ENCODE data around the gene PDGFB. TPM values are rescaled to one million over a fixed set of nuclear protein-coding genes. Genes with fewer than 3 reads are reported as not detected.

Gene PDGFB
- total RNA-seq, 1 experiment from 2014 or later = 4.1 TPM

DNA sequence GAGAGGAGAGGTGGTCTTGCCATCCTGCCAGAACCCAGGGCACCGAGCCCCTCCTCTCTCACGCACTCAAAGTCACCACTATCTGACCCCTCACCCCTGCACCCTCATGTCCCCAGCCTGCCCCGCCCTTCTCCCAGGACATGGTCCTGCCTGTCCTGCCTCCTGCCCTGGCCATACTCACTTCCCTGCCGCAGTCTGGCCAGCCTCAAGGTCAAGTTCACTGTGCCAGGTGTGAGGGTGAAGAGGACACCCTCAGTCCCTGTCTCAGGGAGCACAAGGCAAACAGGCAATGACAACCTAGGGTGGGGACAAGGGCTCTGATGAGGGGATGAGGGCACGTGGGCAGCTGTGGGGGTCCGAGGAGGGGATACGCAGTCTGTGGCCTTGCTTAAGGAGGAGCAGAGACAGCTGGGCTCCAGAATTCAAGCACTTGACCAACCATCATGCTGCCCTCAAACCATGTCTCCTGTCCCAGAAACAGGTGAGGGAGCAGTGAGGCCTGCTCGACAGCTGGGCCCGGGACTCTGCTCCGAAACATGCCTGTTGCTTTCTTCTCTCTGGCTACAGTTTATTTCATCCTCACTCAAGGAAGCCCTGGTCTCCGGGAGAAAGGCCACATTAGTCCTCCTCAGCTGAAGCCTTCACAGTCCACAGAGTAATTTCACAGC, 36.6 kb downstream of the PDGFB start:
- peak; percentile 28 for DNase-seq (ENCODE audit: low read depth)

DNA sequence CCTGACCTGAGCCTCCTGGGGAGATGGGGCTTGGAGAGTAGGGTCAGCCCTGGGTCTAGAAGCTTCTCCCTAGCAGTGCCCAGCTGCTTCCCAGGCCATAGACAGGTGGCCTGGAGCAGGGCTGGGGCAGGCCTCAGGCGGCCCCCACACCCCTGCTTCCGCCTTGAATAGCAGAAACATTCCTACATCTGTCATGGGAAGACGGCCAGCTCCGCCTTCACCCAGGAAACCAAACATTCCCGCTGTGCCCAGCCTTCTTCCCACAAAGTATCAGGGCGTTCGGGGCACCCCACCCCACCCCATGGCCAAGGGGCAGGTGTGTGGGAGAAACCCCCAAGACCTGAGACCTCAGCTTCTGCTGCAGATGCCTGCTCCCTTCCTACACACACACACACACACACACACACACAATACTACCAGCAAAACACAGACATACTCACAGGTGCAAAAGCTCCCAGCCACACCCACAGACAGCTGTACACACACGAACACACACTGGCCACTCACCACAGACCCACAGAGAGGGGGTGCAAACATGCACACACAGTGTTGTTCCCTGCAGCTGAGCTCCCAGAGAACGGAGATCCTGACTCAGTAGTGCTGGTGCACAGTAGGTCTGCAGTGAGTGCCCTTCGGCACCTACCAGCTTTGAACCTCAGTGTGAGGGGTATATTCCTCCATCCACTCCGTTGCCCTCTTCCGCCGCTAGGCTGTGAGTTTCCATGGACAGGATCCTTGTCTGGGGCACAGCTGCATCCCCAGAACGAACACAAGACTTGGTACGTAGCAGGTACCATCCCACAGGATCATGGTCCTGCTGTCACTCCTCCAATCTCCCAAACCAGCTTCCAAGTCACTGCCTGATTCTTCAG, 37.4 kb downstream of the PDGFB start:
- DNase-seq (ENCODE audit: low read depth) = peak; percentile 94

DNA sequence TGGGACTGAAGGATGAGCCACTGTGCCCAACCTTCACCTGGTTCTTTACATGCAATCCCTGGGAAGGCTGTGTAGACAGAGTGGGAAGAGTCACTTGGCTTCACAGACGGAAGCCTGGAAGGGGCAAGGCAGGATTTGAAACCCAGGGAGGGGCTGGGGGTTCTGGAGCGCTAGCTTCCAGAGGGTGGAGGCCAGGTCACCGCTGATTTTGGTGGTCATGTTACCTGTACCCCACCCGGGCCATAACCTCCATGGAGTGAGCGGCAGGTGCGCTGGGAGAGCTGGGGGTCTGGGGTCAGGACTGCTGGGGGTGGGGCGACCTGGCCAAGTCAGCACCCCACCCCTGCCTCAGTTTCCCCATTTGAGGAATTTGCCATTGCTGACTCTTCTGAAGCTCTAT, 38.3 kb downstream of the PDGFB start:
- DNase-seq (ENCODE audit: low read depth) = no peak

DNA sequence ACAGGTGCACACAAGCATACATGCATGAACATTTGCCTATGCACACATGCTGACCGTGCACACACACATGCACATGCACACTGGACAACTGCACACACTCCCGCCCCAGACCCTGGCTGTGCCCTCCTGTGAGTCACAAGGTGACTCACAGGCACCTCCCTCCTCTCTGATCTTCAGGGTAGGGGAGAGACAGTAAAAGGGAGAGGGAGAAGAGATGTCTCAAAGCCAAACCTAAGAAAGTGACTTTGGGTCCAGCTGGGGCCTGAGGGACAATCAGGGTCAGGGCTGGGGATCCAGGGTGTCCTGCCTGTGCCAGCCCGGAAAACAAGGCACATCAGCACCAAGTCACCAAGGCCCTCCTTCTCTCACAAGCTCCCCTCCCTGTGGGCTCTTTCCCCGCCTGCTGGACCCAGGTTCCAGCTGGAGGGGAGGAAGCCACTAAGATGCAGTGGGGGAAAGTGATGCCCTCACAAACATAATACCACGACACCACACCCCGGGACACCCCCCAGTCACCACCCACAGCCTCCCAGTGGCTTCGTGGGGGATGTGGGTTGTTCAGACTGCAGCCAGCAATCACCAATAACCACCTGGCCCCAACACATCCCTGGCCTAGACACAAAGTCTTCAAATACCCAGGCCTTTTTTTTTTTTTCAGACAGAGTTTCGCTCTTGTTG, 39.3 kb downstream of the PDGFB start:
- DNase-seq (ENCODE audit: low read depth) = peak; percentile 87

DNA sequence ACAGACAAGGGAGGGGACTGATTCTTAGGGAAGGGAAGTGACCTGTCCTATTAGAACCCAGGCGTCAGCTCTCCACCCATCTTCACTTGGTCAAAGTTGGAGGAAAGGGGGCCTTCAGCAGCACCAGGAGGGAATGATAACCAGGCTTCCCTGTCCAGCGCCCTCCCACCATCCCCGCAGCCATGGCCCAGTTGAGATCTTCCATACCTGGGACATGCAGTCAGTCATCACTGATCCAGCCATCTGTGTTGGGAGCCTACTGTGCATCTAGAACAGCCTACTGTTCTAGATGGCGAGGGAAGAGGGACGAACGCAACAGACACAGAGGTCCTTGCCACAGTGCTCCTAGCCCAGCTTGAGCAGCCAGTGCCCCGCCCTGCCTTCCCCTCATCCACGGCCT, 40.6 kb downstream of the PDGFB start:
- DNase-seq (ENCODE audit: low read depth) = no peak

DNA sequence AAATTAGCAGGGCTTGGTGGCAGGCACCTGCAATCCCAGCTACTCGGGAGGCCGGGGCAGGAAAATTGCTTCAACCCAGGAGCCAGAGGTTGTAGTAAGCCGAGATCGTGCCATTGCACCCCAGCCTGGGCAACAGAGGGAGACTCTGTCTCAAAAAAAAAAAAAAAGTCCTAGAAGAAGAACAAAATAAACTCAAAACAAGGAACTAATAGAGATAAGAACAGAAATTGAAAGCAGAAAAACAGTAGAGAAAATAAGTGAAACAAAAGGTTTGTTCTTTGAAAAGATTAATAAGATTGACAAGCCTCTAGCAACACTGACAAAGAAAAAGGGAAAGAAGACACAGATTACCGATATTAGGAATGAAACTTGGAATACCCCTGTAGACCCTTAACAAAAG, 47.2 kb downstream of the PDGFB start:
- DNase-seq (ENCODE audit: low read depth) = no peak

DNA sequence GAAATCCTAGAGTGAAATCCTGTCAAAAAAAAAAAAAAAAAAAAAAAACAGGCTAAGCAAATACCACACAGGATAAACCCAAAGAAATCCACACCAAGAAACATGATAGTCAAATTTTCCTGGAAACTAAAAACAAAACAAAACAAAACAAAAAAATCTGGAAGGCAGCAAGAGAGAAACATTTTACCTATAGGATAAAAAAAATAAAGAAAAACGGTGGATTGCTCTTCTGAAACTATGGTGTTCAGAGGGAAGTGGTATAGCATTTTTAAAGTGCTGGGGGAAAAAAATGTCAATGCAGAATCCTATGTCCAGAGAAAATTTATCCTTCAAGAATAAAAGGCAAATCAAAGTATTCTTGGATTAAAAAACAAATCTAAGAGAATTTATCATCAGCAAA, 50.7 kb downstream of the PDGFB start:
- DNase-seq (ENCODE audit: low read depth) = no peak

DNA sequence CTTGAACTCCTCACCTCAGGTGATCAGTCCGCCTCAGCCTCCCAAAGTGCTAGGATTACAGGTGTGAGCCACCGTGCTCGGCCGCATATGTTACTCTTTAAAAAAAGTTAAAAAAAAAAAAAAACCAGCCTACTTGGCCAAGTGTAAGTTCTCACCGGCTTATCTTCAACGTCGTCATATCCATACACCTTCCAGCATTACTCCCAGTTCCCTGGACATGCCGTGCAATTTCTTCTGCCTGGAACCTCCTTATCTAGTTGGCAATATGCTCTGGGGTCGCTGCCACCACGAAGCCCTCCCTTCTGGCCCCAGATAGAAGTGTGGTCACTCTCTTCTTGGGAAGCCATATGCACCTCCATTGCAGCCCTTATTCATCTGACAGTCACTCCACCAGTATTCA, 56.0 kb downstream of the PDGFB start:
- no peak for DNase-seq (ENCODE audit: low read depth)

DNA sequence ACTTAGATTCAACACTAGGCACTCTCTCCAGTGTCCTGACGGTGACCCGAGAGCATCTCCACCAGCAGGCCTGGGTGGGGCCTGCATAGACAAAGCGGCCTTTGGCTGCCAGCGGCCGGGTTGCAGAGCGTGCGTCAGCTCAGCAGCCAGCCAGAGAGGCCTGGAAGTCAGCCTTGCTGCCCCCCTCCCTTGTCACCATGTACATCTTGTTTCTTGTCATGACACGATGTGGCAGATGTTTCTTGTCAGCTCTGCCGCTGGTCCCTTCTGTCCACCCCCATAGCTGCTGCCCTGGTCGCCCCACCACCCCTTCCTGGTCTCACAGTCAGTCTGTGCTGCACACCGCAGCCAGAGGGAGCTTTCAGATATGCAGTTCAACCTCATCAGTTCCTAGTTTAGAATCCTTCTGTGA, 59.2 kb downstream of the PDGFB start:
- DNase-seq (ENCODE audit: low read depth) = no peak

DNA sequence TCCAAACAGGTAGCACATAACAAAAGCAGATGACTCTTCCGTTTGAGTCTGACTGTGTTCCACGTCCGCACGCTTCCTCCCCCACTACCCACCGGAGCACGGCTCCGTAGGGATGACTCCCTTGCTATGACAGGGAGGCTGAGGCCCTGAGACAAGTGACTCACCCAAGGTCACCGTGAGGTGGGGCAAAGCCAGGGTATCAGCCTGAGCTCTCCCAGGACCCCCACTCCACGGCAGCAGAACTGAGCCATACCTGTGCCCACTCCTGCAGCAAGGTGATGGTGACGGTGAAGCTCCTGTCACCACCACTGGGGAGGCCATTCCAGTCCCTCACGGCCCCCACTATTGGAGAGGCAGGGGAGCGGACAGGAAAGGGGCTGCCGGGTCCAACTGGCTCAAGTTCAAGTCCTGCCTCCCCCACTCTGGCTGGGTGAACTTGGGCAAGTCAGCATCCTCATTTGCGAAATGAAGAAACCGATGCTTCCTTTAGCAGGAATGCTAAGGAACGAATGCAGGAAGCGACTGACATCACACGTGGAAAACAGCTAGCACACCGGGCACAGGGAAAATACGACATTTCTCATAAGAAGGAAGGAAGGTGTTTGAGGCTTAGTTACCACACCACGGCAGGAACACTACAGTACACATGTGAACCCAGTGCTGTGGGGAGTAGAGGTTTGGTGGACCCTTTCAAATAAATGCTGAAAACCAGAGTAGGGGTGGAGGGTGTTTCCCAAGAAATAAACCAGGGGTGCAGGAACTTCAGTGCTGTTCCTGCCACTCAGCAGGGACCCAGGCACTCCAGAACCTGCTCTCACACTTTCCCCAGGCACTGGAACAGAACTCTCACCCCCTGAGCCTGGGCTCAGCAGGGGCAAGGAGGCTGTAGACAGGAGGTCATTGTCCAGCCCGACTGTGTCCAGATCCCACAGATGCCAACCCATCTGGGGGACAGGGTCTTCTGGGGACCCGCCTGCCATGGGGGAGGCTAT, 59.9 kb downstream of the PDGFB start:
- DNase-seq (ENCODE audit: low read depth) = no peak

DNA sequence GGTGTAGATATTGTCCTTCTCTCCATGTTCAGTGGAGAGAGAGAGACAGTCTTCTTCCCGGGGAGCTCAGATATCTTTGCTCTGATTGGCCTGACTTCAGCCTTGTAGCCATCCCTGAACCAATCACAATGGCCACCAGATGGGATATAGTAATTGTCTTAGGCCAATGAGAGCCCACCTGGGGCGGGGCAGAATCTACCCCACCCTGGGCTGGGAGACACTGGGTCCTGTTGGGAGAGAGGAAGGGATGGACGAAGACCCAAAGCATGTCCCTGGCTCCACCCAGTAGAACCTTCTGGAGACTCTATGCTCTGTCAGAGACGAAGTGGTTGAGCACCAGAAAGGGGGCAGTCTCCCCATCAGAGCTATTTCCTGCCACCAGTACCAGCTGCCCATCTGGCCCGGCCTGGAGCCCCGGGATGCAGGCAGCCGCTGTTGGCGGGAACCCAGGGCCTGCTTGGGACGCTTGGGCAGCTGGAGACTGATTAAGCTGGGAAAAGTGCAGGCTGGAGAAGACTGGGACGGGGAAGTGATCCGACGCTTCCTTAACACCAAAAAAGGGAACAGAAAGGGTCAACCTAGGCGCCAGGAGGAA, 60.7 kb downstream of the PDGFB start:
- peak; percentile 72 for DNase-seq (ENCODE audit: low read depth)

DNA sequence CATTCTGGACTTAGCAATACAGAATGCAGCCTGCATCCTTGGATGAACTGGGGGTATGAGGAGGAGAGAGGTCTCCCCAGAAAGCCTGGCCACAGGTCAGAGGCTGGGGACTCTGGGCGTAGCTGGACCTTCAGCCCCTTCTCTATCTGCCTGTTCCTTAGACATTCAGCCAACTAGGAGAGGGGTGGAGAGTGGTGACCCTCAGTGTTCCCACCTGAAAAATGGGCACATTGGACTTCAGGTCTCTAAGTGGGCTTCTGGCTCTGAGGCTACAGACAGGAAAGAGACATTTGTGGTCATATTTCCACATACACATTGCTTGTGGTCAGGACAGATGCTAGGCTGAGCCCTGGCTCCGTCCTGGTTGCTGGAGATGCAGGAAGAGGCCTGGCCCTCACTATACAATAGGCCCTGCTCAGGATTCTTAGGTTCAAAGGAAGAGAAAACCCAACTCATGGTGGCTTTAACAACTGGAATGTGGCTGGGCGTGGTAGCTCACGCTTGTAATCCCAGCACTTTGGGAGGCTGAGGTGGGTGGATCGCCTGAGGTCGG, 62.2 kb downstream of the PDGFB start:
- peak; percentile 72 for DNase-seq (ENCODE audit: low read depth)

DNA sequence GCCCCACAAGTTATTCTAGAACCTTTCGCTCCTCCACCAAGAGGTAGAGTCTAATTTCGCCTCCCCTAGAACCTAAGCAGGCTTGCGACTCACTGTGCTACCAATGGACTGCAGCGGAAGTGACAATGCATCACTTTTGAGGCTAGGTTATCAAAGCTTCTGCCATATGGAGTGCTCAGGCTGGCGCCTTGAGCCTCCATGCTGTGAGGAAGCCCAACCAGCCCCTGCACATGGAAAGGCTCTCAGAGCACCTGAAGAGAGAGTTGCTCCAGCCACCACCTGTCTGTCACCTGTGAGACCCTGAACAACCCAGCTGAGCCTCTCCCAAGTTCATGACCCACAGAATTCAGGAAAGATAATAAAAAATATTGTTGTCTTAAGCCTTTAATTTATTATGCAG, 63.0 kb downstream of the PDGFB start:
- DNase-seq (ENCODE audit: low read depth) = no peak

DNA sequence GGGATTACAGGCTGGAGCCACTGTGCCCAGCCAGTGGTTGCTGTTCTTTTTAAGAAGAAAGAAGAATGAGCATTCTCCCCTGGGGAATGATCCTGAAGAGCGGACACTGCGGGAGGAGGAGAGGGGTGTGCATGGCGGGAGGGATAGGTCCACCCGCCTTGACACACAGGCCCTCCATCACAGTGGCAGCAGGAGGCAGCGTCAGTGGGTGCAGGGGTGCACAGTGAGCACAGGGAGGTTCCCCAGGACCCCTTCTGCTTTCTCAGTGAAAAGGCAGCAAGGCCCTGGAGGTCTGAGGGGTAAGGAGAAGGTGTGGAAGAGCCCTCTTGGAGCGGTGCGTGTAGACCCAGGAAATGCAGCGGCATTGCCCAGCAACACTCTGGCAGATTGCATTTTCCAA, 63.4 kb downstream of the PDGFB start:
- no peak for DNase-seq (ENCODE audit: low read depth)

DNA sequence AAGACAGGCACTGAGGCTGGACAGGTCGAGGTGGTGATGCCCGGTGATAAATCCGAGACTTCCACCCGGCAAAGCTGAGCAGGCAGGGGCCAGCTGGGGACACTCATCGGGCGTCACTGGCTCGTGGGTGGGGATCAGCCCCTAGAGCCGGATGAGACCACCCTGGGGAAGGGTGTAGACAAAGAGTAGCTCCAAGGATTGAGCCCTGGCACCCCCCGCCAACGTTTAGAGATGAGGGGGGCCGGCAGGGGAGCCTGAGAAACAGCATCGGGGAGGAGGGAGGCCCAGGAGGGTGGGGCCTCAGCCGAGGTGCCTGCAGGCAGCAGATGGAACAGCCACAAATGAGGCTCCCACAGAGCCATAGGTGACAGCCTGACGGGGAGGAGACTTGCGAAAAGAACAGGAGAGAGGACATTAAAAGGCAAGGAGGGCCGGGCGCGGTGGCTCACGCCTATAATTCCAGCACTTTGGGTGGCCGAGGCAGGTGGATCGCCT, 64.9 kb downstream of the PDGFB start:
- DNase-seq (ENCODE audit: low read depth) = no peak

DNA sequence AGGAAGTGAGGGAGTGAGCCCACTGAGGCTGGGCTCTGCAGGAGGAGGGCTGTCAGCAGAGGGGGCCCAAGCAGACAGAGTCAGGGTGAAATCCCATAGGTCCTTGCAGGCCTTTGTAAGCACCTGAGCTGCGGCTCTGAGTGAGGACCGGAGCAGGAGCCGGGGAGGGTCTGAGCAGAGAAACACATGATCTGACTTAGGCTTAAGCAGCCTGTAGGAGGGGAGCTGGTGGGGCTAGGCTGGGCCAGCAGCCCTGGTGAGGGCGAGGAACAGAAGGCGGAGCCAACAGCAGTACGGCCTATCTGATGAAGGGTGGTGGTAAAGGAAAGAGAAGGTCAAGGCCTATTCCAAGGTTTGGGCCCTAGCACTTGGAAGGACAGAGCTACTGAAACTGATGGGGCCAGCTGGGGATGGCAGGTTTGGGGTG, 65.4 kb downstream of the PDGFB start:
- DNase-seq (ENCODE audit: low read depth) = no peak

DNA sequence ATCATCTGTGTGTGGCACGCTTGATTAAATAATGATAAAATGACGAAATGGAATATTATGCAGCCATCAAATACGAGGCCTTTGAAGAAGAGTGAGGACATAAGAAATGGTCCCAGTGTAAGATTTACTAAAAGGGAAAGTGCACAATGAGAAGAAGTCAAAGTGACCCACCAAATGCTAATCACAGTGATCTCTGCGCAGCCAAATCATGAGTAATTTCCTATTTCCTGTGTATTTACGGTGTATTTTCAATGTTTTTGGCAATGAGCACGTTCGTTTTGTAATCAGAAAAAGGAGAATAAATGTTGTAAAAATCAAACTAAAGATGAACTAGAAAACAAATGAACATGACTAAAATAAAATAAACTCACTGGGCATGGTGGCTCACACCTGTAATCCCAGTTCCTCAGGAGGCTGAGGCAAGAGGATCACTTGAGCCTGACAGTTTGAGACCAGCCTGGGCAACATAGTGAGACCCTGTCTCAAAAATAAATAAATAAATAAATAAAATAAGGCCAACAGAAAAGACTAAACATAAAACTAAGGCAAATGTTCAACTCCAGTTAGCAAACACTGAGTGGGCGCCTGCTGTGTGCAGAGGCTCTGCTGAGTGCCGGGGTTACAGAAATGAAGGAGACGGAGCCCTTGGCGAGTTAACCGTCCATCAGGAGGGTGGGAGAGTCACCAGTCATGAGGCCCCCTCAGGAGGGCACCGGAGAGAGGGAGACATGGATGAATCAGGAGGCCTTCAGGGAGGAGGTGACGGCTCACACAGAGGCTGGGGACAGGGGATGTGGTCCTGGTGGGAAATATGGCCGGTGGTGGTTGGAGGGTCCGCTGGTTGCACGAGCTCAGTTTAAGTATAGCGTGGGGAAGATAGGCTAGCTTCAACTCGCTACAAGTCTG, 66.3 kb downstream of the PDGFB start:
- DNase-seq (ENCODE audit: low read depth) = no peak

DNA sequence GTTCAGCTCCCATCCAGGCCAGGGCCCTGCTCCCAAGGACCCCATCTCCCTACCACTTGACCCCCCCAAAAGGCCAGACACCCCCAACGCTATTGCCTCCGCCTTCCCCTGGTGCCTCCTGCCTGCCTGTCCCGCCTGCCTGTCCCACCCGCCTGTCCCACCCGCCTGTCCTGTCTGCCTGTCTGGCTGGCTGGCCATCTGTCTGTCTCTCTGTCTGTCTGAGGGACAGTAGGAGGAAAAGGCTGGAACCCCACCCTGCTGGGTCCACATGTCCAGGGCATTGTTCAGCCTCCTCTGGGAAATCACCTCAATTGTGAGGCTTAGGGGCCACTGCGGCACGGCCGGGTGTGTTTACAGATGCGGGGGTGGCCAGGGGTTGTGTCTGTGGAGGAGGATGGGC, 67.0 kb downstream of the PDGFB start:
- no peak for DNase-seq (ENCODE audit: low read depth)

DNA sequence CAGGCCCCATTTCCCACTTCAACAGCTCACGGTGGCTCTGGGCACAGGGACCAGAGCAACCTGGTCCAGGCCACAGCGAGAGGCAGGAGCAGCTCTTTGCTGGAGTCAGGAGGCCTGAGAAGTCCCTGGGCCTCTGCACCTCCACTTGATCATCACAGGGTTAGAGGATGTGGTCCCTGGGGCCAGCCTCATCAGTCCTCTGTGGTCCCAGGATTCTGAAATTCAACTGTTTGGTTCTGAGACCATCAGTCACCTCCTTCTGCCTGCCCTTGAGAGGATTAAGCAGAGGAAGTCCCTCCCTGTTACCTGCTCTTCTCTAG, 67.4 kb downstream of the PDGFB start:
- DNase-seq (ENCODE audit: low read depth) = no peak
